Activated naive CD8-positive, alpha-beta T cell treated with anti-CD3 and anti-CD28 coated beads, Interleukin-2, amount 50 U/mL, for 16 hours (primary cell): ENCODE results near the gene HYKK.
"Not testable (repeated sequence)": the region's sequence is repeated elsewhere in the genome, so short reads cannot be mapped to it uniquely, and the experiment has no call there.

Experiments used
- DNase-seq: peaks from one replicate; pipeline ENCODE4 v3.0.0-alpha.2; 2020; ENCODE audit warnings: low read depth, low spot score

HYKK gene, protein sequence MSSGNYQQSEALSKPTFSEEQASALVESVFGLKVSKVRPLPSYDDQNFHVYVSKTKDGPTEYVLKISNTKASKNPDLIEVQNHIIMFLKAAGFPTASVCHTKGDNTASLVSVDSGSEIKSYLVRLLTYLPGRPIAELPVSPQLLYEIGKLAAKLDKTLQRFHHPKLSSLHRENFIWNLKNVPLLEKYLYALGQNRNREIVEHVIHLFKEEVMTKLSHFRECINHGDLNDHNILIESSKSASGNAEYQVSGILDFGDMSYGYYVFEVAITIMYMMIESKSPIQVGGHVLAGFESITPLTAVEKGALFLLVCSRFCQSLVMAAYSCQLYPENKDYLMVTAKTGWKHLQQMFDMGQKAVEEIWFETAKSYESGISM

DNA sequence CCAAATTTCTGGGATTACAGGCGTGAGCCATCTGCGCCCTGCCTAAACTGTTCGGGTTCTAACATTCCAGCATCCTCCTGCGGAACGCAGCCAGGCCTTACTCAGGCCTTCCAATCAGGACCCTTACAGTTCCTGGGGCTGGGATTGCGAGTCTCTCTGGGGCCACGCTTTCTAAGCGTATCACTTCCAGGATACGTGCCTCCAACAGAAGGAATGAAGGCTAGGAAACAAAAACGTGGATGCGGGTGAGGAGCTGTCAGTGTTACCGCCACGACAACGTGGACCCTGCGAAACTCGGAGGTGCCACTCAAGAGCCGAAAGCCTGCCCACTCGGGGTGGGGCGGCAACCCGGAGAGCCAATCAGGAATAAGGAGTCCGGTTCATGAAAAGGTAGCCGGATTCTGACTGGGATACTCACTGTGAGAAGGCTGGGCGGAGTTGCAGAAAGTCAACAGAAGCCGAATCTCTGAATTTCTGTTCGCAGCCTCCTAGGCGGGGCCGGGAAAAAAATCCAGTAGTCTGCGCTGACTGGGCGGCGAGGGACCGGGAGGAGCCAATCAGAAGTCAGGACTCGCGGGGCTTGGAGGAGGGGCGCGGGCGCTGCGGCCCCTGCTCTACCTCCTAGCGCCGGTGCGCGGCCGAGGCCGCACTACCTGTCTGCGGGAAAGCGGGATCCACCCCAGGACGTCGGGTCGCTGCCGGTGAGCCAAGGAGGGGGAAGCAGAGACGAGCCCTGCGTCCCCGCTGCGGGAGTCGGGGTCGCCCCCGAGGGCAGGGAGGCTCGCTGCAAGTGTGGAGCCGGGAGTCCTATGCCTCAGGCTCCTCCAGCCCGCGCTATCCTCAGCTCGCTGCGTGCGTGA, at the start of gene HYKK:
TSS of gene HYKK (plus strand) at position 607 of the 860 bp plus-strand sequence. CDS start 5,512 bp downstream, outside the sequence.
- peak; percentile 54 for DNase-seq

DNA sequence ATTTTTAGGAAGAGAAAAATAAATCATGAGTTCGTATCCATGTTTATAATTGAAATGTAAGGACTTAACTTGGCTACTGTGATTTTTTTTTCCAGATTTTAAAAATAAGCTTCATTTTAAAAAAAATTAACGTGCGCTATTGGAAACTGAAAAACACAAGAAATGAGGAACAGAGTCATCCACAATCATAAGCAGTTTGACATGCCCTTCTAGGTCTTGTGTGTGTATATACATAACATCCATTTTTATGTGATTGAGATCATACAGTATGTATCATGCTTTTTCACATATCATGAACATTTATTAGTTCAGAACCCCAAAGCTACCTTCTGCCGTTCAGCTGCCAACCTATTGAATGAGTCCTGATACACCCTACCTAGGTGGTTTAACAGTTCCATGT, 46.6 kb upstream of the HYKK start:
- DNase-seq, result no peak

DNA sequence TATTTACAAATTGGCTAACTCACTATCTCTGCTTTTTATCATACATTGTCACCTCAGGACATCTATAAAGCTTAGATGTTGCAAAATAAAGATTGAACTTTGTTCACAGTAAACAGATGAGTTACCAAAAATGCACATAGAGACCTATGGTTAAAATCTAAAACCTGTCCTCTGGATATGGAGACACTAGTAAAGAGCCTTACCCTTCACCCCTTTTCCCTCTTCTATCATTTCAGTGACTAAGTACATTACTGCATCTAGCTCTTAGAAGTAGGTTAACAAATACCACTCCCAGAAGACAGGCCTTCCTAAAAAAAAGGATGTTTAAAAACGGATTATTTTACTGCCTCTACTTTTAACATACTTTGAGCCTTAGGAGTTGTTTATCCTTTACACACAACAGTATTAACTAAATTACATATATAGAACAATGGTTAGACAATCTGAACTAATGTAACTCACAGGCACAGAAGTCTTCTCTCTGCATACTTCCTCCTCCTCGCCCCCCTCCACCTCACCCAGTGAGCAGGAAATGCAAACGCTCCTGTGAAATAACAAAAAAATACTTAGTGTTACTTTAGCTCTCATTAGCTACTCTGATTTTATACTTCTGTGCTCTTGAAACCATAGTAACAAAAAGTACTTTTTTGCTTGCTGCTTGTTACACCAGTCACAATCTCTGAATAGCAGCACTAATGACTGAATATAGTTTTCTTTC, 46.0 kb upstream of the HYKK start:
- DNase-seq, result no peak

DNA sequence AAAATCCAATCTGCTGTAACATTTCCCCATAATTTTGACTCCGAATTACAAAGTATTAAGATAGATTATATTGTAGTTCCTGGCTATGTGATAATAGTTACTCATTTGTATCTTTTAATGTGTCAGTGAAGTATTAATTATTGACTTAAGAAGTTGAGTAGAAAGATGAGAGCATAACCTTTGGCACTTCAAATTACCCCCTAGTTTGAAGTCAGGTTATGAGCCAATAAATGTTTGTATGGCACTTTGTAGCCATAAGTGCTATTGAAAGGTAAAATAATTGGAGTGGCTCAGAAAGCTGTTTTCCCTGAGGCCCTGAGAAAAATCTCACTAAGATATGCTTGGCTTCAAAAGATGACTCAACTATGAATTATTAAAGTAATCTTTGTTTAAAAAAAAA, 38.3 kb upstream of the HYKK start:
- DNase-seq, result no peak

DNA sequence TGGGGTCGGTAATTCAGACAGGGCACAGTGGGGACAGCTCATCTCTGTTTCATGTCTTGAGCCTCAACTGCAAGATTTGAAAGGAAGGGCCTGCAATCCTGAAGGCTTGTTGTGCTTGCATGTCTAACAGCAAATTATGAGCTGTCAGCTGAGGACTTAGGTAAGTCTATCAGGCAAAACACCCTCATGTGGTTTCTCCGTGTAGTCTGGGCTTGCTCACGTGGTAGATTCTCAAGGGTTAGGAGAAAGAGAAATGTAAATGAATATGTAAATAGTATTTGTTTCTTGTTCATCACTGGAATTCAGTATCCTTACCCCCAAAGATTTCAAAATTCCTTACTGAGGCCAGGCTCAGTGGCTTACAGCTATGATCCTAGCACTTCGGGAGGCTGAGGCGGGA, 30.1 kb upstream of the HYKK start:
- no peak for DNase-seq

DNA sequence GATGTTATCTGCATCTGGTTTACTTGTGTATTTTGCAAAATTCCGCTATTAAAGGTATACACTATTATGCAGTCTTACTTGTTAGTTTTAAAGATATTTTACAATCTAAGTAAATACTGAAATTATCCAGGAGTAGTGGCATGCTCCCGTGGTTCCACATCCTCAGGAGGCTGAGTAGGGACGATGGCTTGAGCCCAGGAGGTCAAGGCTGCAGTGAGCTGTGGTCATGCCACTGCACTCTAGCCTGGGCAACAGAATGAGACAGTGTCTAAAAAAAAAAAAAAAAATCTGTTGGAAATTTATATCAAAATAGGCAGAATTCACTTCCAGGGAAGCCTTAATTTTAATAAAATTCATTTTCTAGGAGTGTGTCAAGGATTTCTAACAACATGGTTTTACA, 27.7 kb upstream of the HYKK start:
- DNase-seq, result no peak

DNA sequence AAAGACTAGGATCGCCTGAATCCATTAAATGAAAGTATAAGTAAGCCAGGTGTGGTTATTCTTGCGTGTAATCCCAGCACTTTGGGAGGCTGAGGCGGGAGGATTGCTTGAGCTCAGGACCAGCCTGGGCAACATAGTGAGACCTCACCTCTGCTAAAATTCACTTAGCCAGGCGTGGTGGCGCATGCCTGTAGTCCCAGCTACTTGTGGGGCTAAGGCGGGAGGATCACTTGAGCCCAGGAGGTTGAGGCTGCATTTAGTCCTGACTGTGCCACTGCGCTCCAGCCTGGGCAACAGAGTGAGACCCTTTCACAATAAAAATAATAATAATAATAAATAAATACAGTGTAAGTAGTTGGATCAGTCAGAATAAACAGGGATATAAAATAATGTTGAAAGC, 25.5 kb upstream of the HYKK start:
- DNase-seq, result no peak

DNA sequence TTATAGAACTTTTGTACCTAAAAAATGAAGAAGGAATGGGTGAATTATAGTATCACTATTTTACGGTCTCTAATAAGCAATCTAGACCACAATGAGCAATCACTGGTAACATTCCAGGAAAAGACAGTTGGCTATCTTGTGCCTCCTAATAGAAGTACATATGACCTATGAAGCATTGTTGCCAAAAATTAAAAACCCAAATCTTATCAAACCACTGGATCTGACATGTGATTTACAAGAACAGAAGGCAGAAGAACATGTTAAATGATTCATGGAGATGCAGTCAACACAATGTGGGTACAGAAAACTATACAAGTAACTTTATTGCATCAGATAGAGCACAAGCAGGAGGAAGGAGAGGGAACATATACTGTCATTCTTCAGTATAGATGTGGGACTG, 14.5 kb upstream of the HYKK start:
- no peak for DNase-seq

DNA sequence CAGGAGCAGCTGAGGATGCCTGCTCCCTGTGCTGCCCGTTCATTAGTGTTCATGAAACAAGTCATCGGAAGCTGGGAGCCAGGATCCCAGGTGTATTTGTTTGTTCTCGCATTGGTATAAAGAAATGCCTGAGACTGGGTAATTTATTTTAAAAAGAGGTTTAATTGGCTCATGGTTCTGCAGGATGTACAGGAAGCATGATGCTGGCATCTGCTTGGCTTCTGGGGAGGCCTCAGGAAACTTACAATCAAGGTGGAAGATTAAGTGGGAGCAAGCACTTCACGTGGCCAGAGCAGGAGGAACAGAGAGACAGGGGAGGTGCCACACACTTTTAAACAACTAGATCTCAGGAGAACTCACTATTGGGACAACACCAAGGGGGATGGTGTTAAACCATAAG, 5.5 kb upstream of the HYKK start:
- no peak for DNase-seq

DNA sequence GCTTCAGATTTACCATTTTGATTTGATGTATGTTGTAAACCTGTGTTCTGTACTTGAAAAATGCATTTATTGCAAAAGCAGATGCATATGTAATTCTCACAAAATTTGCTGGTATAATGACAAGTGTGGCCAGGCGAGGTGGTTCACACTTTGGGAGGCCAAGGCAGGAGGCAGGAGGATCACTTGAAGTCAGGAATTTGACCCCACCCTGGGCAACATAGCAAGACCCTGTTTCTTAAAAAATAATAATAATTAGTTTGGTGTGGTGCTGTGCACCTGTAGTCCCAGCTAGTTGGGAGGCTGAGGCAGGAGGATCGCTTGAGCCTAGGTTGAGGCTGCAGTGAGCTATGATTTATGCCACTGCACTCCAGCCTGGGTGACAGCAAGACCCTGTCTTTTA, 4.7 kb upstream of the HYKK start:
- DNase-seq, result no peak

DNA sequence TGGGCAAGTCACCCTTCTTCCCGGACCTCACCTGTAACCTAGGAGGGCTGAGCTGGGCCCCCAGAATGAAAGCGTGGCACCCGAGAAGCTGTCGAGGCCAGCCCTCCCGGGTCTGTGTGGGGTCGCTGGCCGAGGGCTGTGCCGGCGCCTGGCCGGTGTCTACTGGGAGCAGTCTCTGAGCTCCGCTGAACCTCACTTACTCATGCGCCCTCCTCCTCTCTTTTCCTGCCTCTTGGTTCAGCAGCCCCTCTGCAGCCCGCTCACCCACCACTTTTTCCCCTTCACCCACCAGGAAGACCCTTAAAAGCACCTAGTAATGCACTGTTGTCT, 419 bp downstream of the HYKK start:
- no peak for DNase-seq

DNA sequence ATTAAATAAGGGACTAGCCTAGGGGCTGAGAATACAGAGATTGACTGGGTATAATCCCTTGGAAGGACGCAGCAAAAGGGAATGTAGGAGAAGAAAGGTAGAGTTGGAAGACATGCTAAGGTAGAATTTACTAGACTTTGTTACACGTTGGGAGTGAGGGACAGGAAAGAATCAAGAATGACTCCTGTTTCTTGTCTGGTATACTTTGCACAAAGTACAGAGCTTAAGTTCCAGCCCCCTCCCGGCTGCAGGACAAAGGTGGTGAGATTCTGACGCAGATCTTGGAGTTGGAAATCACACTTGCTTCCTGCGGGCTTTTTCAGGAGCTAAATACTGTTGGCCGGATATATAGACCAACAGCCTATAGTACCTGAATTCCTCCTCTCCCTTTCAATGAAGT, 895 bp downstream of the HYKK start:
- DNase-seq, result no peak

DNA sequence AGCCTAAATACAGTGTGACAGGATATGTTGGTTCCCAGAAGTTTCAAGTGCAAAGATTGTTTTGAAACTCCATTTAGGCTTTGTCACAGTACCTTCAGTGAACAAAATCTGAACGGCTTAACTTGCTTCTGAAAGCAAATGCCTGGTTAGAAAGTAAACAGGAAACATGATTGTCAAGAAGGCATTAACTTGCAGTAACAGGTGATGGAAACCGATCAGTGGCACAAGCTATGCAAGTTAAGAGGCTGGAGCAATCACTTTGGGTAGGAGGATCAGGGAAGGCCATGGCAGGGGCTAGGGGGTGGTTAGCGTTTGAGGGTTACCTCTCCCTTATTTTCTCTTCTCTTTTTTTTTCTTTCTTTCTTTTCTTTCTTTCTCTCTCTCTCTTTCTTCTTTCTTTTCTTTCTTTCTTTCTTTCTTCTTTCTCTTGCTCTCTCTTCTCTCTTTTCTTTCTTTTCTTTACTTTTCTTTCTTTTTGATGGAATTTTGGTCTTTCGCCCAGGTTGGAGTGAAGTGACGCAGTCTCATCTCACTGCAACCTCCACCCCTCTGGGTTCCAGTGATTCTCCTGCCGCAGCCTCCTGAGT, 2.4 kb downstream of the HYKK start:
- no peak for DNase-seq

DNA sequence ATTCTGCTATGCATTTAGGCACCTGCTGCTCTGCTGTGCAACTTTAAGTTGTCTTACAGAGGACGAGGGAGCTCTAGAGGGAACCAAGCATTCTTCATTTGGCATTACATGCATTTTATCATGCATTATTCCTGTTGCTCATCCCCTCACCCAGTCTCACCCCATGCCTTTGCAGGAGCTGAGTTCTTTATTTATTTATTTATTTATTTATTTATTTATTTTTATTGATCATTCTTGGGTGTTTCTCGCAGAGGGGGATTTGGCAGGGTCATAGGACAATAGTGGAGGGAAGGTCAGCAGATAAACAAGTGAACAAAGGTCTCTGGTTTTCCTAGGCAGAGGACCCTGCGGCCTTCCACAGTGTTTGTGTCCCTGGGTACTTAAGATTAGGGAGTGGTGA, 12.7 kb downstream of the HYKK start:
- not testable (repeated sequence) for DNase-seq

DNA sequence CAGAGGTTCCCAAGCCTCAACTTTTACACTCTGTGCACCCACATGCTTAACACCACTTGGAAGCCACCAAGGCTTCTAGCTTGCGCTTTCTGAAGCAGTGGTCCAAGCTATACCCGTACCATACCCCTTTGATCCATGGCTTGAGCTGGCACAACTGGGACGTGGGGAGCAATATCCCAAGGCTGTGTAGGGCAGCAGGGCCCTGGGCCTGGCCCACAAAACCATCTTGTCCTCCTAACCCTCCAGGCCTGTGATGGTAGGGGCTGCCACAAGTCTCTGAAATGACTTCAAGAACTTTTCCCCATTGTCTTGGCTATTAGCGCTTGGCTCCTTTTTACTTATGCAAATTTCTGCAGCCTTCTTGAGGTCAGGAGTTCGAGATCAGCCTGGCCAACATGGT, 16.9 kb downstream of the HYKK start:
- DNase-seq, result no peak

DNA sequence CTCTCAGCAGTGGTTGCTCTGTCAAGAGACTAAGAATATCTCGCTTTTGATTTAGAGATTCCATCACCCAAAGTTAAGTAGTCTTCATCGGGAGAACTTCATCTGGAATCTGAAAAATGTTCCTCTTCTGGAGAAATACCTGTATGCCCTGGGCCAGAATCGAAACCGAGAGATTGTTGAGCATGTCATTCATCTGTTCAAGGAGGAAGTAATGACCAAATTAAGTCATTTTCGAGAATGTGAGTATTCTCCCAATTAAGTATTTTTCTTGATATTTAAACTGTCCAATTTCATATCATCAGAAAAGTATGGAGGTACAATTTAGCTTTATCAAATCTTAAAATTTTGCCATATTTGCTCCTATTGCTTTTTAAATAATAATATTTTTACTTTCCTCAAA, 19.9 kb downstream of the HYKK start:
- no peak for DNase-seq

DNA sequence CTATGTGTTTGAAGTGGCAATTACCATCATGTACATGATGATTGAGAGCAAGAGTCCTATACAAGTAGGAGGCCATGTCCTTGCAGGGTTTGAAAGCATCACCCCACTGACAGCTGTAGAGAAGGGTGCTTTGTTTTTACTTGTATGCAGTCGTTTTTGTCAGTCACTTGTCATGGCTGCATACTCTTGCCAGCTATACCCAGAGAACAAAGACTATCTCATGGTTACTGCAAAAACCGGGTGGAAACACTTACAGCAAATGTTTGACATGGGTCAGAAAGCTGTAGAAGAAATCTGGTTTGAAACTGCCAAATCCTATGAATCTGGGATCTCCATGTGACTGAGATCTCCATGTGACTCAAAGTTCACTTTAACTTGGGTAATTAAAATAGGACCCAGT, 26.0 kb downstream of the HYKK start:
- DNase-seq, result no peak

DNA sequence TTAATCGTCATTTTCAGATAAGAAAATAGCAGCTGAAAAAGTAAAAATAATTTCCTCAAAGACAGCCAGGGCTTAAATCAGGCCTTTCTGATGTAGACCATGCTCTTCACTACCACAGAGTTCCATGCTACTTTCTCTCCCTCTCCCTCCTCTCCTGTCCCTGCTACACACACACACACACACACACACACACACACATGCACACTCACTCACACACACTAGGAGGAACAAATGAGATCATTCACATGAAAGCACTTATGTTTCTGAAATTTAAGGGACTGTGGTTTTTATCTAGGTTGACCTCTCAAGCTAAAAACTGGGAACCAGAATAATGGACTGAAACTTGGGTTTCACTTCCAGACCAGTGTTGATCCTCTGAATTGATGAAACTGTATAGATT, 28.8 kb downstream of the HYKK start:
- DNase-seq, result no peak

DNA sequence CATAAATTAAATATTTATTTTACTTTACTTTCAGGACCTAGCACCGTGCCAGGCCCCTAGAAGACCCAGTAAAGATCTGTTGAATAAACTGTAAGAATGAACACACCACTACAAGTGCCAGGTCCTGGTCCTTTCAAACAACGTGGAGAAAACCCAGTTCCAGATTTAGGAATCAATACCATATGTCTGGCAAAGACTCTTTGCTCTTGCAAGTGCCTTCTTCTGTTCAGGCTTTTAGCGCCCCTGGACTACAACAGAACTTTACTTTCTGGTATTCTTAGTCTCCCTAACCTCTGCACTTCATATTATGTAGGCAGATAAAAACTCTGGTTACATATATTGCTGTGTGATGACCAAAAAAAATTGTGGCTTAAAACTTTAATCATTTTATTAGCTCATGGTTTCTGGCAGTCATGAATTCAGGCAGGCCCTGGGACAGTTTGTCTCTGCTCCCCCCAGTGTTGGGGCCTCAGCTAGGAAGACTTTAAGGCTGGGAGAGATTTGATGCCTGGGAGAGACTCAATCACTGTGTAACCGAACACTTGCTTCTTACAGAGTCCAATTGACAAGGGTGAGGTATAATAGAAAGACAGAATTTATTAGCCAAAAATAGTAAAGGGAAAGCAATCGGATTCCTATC, 30.0 kb downstream of the HYKK start:
- DNase-seq, result no peak

DNA sequence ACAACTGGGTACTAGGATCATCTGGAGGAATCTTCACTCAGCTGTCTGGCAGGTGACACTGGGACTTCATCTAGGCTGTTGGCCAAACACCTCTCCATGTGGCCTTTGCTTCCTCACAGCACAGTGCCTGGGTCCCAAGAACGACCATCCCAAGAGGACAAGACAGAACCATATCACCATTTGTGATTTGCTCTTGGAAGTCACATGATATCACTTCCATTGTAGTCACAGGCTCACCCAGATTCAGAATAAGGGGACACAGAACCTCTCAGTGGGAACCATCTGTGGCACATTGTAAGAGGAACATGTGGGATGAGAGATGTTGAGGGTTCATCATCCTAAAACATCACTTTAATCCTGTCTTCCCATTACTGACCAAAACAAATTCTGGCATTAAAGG, 31.0 kb downstream of the HYKK start:
- no peak for DNase-seq

DNA sequence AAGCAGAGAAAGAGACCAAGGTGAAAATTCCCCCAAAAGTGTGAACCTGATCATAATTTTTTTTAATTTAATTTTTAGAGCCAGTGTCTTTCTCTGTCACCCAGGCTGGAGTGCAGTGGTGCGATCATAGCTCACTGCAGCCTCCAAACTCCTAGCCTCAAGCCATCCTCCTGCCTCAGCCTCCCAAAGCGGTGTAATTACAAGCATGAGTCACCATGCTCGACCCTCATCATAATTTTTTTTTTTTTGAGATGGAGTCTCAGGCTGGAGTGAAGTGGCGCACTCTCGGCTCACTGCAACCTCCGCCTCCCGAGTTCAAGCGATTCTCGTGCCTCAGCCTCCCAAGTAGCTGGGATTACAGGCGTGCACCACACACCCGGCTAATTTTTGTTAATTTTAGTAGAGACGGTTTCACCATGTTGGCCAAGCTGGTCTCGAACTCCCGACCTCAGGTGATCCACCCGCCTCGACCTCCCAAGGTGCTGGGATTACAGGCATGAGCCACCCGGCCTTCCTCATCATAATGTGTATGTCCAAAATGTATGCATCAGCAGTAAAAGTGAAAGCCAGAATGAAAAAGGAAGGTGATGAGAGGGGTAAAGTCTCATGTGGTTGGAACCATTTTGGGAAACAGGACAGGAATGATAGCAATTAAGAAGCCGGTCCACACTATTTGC, 32.2 kb downstream of the HYKK start:
- DNase-seq, result not testable (repeated sequence)
